HG03439 (cell line): ENCODE data around the gene DISP1.

Source experiments
- ATAC-seq: cut with Tn5 transposase; IDR thresholded peaks from one replicate; pipeline ENCODE4 v1.9.1; 2021; ENCODE audit warnings: mild to moderate bottlenecking, moderate library complexity; ENCODE audit not compliant: unreplicated experiment

Gene DISP1, protein sequence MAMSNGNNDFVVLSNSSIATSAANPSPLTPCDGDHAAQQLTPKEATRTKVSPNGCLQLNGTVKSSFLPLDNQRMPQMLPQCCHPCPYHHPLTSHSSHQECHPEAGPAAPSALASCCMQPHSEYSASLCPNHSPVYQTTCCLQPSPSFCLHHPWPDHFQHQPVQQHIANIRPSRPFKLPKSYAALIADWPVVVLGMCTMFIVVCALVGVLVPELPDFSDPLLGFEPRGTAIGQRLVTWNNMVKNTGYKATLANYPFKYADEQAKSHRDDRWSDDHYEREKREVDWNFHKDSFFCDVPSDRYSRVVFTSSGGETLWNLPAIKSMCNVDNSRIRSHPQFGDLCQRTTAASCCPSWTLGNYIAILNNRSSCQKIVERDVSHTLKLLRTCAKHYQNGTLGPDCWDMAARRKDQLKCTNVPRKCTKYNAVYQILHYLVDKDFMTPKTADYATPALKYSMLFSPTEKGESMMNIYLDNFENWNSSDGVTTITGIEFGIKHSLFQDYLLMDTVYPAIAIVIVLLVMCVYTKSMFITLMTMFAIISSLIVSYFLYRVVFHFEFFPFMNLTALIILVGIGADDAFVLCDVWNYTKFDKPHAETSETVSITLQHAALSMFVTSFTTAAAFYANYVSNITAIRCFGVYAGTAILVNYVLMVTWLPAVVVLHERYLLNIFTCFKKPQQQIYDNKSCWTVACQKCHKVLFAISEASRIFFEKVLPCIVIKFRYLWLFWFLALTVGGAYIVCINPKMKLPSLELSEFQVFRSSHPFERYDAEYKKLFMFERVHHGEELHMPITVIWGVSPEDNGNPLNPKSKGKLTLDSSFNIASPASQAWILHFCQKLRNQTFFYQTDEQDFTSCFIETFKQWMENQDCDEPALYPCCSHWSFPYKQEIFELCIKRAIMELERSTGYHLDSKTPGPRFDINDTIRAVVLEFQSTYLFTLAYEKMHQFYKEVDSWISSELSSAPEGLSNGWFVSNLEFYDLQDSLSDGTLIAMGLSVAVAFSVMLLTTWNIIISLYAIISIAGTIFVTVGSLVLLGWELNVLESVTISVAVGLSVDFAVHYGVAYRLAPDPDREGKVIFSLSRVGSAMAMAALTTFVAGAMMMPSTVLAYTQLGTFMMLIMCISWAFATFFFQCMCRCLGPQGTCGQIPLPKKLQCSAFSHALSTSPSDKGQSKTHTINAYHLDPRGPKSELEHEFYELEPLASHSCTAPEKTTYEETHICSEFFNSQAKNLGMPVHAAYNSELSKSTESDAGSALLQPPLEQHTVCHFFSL (N-terminal part only)

DNA sequence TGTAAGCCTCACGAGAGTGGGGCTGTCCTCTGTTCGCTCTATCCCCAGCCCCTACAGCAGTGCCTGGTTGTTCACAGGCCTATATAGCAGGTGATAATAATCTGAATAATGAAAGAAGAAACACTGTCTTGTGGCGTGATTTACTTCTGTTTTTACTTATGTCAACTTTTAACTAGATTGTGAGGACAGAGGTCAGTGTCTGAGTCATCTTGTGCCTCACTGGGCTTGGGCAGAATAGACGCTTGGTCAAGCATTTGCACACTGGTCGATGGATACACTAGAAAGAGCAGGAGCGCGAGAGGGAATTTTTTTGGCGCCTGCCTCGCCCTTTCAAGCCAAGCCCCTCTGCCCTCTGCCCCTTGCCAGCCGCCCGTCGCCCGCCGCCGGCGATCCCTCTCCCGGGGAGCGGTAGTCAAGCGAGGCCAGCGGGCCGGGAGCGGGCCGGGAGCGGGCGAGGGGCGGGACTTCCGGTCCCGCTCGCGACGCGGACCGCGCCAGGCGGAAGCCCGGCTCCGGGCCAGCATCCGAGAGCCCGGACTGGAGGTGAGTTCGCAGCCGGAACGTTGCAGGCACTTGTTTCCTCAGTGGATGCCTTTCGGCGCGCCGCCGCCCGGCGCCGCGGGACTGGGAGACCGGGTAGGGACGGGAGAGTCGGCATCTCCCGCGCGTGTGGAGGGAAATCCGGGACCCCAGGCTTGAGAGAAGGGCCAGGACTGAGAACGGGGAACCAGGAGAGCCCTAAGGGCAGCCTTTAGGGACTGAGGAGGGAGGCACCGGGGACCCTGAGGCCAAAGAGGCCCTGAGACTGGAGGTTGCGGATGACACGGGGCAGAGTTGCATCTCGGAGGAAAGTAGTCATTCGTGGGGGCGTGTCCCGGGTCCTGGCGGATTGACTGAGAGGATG is at the start of gene DISP1:
TSS of gene DISP1 (plus strand) at position 504 of the 904 bp plus-strand sequence. CDS start 127,785 bp downstream, outside the sequence.
- peak; percentile 91 for ATAC-seq

- ATAC-seq: no peak
Measured at GRCh38 chr1:222767152-222767571, 47.7 kb upstream of the DISP1 start.

DNA sequence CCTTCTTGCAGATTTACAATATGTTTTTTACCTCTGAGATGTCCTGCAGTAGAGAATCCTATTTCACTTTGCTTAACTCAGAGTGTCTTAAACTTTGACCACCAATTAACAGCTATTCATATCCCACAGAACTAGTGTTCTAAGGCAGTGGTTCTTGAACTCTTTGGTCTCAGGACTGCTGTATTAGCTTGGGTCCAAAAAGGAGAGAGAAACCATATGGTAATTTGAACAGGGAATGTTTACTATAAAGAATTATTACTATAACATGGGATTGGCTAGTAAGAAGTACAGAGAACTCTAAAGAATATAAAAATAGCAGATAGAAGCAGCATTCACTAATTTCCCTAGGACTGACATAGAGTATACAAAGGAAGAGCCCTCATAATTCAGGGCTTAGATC is 46.2 kb upstream of the DISP1 start:
- no peak for ATAC-seq

DNA sequence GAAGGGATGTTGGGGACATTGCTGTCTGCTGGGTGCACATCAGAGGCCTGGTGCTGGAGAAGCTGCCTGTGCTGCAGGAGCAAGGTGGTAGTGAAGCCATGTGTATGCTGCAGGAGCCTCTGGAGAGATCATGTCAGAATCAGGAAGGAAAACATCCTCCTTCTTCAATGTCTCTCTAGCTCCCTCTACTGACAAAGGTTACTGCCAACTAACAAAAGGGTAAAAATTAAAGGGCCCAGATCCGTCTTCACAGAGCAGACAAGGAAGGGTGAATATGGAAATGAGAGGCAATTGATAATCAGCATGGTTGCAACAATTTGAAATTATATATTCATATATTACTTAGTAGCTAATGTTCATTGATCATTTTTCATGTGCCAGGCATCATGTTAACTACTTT is 45.7 kb upstream of the DISP1 start:
- no peak for ATAC-seq

DNA sequence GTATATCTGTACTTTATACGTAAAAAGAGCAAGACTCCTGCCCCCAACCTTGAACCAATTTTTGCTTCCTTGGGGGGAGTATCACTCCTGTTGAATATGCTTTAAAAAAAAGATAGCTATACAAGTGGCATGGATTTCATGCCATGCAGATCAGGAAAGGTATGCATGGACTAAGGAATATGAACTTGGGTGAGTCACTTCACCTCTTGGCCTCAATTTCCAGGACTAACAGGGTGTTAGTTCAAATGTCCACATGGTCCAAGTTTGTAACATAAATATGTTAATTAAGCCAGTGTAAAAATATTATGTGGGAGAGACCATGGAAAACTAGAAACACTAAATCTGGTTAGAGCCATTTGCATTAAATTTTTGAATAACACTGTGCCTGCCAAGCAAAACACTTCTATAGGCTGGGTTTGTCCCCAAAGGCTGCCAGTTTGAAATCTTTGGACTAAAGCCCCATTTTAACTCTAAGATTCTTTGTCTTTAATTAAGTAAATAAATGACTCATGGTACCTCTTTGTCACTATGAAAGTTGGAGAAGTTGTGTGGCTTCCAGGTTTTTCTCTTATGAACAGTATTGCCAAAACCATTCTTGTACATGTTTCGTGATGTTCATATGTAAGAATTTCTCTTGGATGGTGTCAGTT is 44.7 kb upstream of the DISP1 start:
- no peak for ATAC-seq

GRCh38 chr1:222772996-222773379 is 41.9 kb upstream of the DISP1 start:
- ATAC-seq: no peak

DNA sequence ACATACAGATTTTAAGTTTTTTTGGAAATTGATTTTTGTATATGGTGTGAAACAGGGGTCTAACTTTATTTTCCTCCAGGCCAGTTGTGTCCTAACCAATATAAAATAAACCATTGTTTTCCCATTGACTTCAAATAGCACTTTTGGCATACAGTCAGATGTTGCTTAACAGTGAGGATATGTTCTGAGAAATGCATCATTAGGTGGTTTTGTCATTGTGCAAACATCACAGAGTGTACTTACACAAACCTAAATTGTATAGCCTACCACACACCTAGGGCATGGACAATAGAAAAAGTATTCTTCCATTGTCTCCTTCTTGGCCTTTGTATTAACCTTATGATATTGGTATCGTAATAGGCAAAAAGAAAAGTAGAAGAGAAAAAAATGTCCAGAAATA is 37.4 kb upstream of the DISP1 start:
- no peak for ATAC-seq

- no peak for ATAC-seq
Measured at GRCh38 chr1:222777977-222778376, 36.9 kb upstream of the DISP1 start.

DNA sequence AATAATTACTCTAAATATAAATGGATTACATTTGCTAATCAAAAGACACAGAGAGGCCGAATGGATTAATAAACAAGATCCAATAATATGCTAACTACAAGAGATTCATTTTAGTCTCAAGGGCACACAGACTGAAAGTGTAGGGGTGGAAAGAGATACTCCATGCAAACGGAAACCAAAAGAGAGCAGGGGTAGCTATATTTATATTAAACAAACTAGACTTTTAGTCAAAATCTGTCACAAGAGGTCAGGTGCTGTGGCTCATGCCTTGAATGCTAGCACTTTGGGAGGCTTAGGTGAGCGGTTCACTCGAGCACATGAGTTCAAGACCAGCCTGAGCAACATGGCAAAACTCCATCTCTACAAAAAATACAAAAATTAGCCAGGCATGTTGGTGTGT is 33.6 kb upstream of the DISP1 start:
- ATAC-seq: no peak

GRCh38 chr1:222783051-222783450 is 31.8 kb upstream of the DISP1 start:
- no peak for ATAC-seq

GRCh38 chr1:222784371-222784770 is 30.5 kb upstream of the DISP1 start:
- ATAC-seq: no peak

DNA sequence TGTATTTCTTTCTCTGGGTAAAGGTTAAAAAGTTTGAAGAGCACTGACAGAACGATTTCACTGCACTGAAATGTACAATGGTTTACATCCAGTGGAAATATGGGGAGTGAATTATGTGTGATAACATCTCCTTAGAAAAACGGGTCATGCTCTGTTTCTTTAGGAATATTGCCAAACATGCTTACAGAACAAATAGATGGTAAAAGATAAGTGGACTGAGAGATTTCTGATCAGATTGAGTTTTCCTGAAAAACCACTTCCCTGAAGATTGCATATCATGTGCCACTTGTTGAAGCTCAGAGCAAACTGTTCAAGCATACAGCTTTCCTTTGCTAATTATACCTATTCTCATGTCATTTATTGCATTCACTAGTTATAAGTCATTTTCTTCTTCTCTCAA is 29.9 kb upstream of the DISP1 start:
- no peak for ATAC-seq

DNA sequence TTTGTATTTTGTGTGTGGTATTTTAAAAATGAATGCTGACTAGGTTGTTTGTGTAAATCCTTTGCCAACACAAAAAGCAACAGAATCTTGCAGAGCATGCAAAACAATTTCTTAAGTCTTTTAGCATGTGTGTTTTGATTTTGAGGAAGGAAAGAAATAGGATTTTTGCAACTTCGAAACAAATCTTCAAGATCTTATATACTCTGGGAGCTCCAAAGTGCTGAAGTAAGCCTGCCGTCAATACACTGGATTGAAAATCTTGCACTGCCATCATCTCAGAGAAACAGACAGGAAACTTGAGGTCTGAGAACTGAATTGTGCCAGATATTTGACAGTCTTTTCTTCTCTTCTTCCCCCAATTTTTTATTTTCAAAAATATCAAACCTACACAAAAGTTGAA is 29.3 kb upstream of the DISP1 start:
- no peak for ATAC-seq

DNA sequence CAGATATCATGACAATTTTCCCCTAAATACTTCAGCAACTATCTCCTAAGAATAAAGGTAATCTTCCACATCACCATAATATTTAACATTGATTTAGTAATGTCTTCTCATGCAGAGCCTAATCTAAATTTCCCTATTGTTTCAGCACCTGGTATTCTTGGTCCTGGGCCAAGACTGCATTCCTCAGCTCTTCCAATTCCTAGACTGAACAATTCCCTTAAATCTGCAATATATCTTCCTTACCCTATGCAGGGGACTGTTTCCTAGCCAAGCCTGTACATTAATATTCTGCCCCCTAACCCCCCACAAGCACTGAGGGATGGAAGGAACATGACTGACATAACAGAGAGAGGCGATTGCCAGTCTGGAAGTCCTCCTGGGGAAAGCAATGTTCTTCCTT is 28.7 kb upstream of the DISP1 start:
- ATAC-seq: no peak

GRCh38 chr1:222787729-222788128 is 27.1 kb upstream of the DISP1 start:
- no peak for ATAC-seq

- ATAC-seq: no peak
Measured at GRCh38 chr1:222788402-222789156, 26.3 kb upstream of the DISP1 start.

DNA sequence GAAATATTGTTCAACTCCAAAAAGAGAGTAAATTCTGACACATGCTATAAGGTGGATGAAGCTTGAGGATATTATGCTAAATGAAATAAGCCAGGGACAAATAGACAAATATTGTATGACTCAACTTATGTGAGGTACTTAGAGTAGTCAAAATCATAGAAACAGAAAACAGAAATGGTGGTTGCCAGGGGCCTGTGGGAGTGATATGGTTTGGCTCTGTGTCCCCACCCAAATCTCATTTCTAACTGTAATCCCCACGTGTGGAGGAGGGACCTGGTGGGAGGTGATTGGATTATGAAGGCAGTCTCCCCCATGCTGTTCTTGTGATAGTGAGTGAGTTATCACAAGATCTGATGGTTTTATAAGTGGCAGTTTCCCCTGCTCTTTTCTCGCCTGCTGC is 24.7 kb upstream of the DISP1 start:
- ATAC-seq: no peak

DNA sequence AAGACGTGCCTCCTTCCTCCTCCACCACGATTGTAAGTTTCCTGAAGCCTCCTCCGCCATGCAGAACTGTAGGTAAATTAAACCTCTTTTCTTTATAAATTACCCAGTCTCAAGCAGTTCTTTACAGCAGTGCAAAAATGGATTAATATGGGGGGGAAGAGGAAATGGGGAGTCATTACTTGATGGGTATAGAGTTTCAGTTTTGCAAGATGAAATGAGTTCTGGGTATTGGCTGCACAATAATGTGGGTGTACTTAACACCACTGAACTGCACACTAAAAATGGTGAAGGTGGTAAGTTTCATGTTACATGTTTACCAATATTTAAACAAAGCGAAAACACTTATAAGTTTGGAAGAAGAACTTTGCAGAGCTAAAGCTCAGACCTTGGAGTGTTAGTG is 24.3 kb upstream of the DISP1 start:
- ATAC-seq: no peak
